SK-N-MC (cell line): Measurements from ENCODE around the gene RTN4RL1.

Experiments used
- EZH2 ChIP-seq: fragments of 200-600 bp; sonication (generic); IDR thresholded peaks from one replicate; pipeline ENCODE4 v1.6.1; 2017; ENCODE audit warnings: antibody characterized with exemption
- POLR2AphosphoS5 ChIP-seq: IDR thresholded peaks from 2 replicates; pipeline ENCODE4 v1.6.1; 2012; ENCODE audit warnings: mild to moderate bottlenecking, low read depth, low read length, borderline replicate concordance

GRCh38 chr17:1951920-1952319 is 73.2 kb downstream of the RTN4RL1 start:
- TF ChIP-seq POLR2AphosphoS5 = no peak
- no peak for TF ChIP-seq EZH2
